Loucy (cell line): ENCODE measurements around the gene NAPSA.

Source experiments
- H2AFZ ChIP-seq: fragments of 200-600 bp; sonication (generic); 2 replicates; pipeline ENCODE4 v1.6.0; 2016; ENCODE audit warnings: antibody characterized with exemption, mild to moderate bottlenecking, low read length, moderate library complexity
- H3F3A ChIP-seq: fragments of 200-600 bp; 2 replicates; pipeline ENCODE4 v1.6.0; 2016; ENCODE audit warnings: antibody characterized with exemption, low read depth, mild to moderate bottlenecking
- H3K27me3 ChIP-seq: fragments of 200-600 bp; sonication (generic); 2 replicates; pipeline ENCODE4 v1.6.1; 2014; ENCODE audit warnings: low read length, mild to moderate bottlenecking; ENCODE audit not compliant: insufficient read depth, poor library complexity, severe bottlenecking
- H3K36me3 ChIP-seq: fragments of 200-600 bp; sonication (generic); 2 replicates; pipeline ENCODE4 v1.6.1; 2016; ENCODE audit warnings: low read length; ENCODE audit not compliant: insufficient read depth
- H3K4me1 ChIP-seq: fragments of 200-600 bp; sonication (generic); 2 replicates; pipeline ENCODE4 v1.5.1; 2014; ENCODE audit warnings: low read length, mild to moderate bottlenecking; ENCODE audit not compliant: insufficient read depth, poor library complexity, severe bottlenecking
- H3K4me2 ChIP-seq: fragments of 200-600 bp; sonication (generic); 2 replicates; pipeline ENCODE4 v1.6.0; 2014; ENCODE audit warnings: antibody characterized with exemption, low read length, low read depth, mild to moderate bottlenecking; ENCODE audit not compliant: poor library complexity, severe bottlenecking
- H3K4me3 ChIP-seq: fragments of 200-600 bp; sonication (generic); 2 replicates; pipeline ENCODE4 v1.5.1; 2014; ENCODE audit warnings: low read length, mild to moderate bottlenecking, mixed read lengths; ENCODE audit not compliant: poor library complexity, severe bottlenecking
- H3K79me2 ChIP-seq: fragments of 200-600 bp; sonication (generic); 2 replicates; pipeline ENCODE4 v1.6.1; 2014; ENCODE audit warnings: low read length; ENCODE audit not compliant: insufficient read depth
- H3K9ac ChIP-seq: fragments of 200-600 bp; sonication (generic); 2 replicates; pipeline ENCODE4 v1.6.0; 2014; ENCODE audit warnings: mild to moderate bottlenecking, low read depth, low read length, moderate library complexity; ENCODE audit not compliant: poor library complexity, severe bottlenecking
- H3K9me2 ChIP-seq: fragments of 200-600 bp; sonication (generic); replicated peaks from 2 replicates; pipeline ENCODE4 v1.6.1; 2016; ENCODE audit warnings: low read depth, low read length, mixed read lengths
- H3K9me3 ChIP-seq: fragments of 200-600 bp; sonication (generic); 2 replicates; pipeline ENCODE4 v1.6.1; 2014; ENCODE audit warnings: mild to moderate bottlenecking, antibody characterized with exemption, low read length, low read depth; ENCODE audit not compliant: insufficient read depth
- H4K20me1 ChIP-seq: fragments of 200-600 bp; sonication (generic); 2 replicates; pipeline ENCODE4 v1.6.0; 2014; ENCODE audit warnings: antibody characterized with exemption, low read length, mild to moderate bottlenecking; ENCODE audit not compliant: insufficient read depth, poor library complexity, severe bottlenecking
- CTCF ChIP-seq: fragments of 200-600 bp; sonication (generic); conservative IDR thresholded peaks from 2 replicates; pipeline ENCODE4 v1.5.1; 2014; ENCODE audit warnings: mild to moderate bottlenecking, antibody characterized with exemption, low read length
- EZH2phosphoT487 ChIP-seq: fragments of 200-600 bp; IDR thresholded peaks from 2 replicates; pipeline ENCODE4 v1.6.1; 2018; ENCODE audit warnings: antibody characterized with exemption, mild to moderate bottlenecking, moderate library complexity, borderline replicate concordance

NAPSA gene

DNA sequence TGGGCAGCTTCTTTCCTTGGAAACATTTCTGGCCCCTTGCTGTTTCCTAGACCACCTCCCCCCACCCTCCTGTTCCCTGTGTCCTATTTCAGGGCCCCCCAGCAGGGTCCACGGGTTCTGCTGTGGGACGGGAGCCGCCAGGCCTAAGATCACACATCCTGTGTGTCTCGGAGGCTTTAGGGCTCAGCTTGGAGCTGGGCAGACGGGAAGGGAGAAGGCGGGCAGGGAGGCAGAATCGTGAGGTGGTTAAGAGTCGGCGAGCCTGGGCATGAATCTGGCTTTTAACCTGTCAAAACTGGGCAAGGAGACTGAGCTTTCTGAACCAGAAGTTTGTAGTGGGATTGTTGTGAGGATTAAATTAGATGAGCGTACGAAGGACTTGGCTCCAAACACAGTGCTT lies 41.1 kb downstream of the NAPSA start:
- Histone ChIP-seq H4K20me1 (no peaks in the 10 kb centered on the region), H3F3A (no peaks in the 10 kb centered on the region), H3K4me1 (no peaks in the 10 kb centered on the region), H3K36me3 (no peaks in the 10 kb centered on the region), H3K9ac (no peak overlapping the region), H3K79me2 (no peaks in the 10 kb centered on the region), H2AFZ (no peak overlapping the region), H3K9me2 (no peaks in the 10 kb centered on the region), H3K4me2 (no peak overlapping the region), H3K4me3 (no peak overlapping the region), H3K27me3 (no peaks in the 10 kb centered on the region), H3K9me3 (no peaks in the 10 kb centered on the region)
- no peak for TF ChIP-seq CTCF
- no peak for TF ChIP-seq EZH2phosphoT487

DNA sequence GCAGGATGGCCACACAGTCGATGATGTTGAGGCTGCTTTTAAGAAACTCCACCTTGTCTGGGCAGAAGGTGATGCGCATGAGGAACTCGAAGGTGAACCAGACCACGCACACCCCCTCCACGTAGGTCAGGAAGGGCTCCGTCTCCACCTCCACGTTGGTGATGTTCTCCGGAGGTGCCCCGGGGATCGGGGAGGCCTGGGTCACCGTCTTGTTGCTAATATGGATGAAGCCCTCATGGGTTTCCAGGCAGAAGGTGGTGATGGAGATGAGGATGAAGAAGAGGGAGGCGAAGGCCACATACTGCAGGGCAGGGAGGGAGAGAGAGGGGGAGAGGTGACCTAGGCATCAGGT lies 41.7 kb downstream of the NAPSA start:
- Histone ChIP-seq H3K9ac (no peak overlapping the region), H3K4me3 (no peak overlapping the region), H3K9me3 (no peaks in the 10 kb centered on the region), H3F3A (no peaks in the 10 kb centered on the region), H4K20me1 (no peaks in the 10 kb centered on the region), H3K27me3 (no peaks in the 10 kb centered on the region), H3K4me2 (no peak overlapping the region), H3K36me3 (no peaks in the 10 kb centered on the region), H3K79me2 (no peaks in the 10 kb centered on the region), H2AFZ (no peak overlapping the region), H3K9me2 (no peaks in the 10 kb centered on the region), H3K4me1 (no peaks in the 10 kb centered on the region)
- no peak for TF ChIP-seq EZH2phosphoT487
- TF ChIP-seq CTCF = no peak

DNA sequence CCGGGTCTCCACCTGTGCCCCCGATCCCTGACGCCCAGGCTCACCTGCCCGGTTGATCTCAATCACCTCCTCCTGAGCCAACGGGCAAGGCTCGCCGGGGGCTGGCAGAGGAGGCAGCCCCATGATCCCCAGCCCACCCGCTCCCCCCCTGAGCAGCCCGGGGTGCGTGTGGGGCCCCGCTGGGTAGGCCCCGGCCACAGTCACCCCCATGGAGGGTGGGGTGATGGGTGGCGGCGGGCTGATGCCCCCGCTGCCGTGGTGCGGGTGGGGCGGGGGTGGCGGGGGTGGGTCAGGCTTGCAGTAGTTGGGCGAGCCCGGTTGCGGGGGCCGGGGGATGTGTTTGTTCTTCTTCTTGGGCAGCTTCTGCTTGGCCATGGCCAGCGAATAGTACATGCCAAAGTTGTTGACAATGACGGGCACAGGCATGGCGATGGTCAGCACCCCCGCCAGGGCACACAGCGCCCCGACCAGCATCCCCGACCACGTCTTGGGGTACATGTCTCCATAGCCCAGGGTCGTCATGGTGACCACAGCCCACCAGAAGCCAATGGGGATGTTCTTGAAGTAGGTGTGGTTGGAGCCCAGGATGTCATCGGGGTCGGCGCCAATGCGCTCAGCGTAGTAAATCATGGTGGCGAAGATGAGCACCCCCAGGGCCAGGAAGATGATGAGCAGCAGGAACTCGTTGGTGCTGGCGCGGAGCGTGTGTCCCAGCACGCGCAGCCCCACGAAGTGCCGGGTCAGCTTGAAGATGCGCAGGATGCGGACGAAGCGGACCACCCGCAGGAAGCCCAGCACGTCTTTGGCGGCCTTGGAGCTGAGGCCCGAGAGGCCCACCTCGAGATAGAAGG lies 42.3 kb downstream of the NAPSA start:
- no peak overlapping the region for H3K4me3 ChIP-seq
- no peaks in the 10 kb centered on the region for H3K9me3 ChIP-seq
- no peaks in the 10 kb centered on the region for H3F3A ChIP-seq
- no peaks in the 10 kb centered on the region for H3K79me2 ChIP-seq
- H4K20me1 ChIP-seq = no peaks in the 10 kb centered on the region
- no peak overlapping the region for H3K9ac ChIP-seq
- H2AFZ ChIP-seq = no peak overlapping the region
- no peaks in the 10 kb centered on the region for H3K4me1 ChIP-seq
- TF ChIP-seq CTCF (no peak), EZH2phosphoT487 (no peak)
- no peaks in the 10 kb centered on the region for H3K9me2 ChIP-seq
- no peaks in the 10 kb centered on the region for H3K27me3 ChIP-seq
- H3K4me2 ChIP-seq = no peak overlapping the region
- H3K36me3 ChIP-seq = no peaks in the 10 kb centered on the region
